Spinal cord (tissue), 10 donors: ENCODE measurements around the gene PAX7. TPM values are rescaled to one million over a fixed set of nuclear protein-coding genes. Genes with fewer than 3 reads are reported as not detected.
"Not testable (repeated sequence)": the region's sequence is repeated elsewhere in the genome, so short reads cannot be mapped to it uniquely, and the experiment has no call there.

ENCODE experiments used
- DNase-seq, 6 donors: peaks; one replicate each; pipeline versions ENCODE4 v3.0.0 to v3.0.0-alpha.2; 2013 to 2015; ENCODE audit warnings: low spot score in 6 of 6, low read depth in 4 of 6
- H3K27ac ChIP-seq: one replicate; pipeline ENCODE4 v1.5.1; 2013; ENCODE audit warnings: low read depth, low read length, control low read depth
- H3K27me3 ChIP-seq: one replicate; pipeline ENCODE4 v1.6.1; 2013; ENCODE audit warnings: low read length; ENCODE audit not compliant: control insufficient read depth, insufficient read depth
- H3K36me3 ChIP-seq: one replicate; pipeline ENCODE4 v1.6.1; 2013; ENCODE audit warnings: low read length; ENCODE audit not compliant: control insufficient read depth, insufficient read depth
- H3K4me1 ChIP-seq: one replicate; pipeline ENCODE4 v1.6.1; 2013; ENCODE audit warnings: low read length; ENCODE audit not compliant: control insufficient read depth, insufficient read depth
- H3K4me3 ChIP-seq: one replicate; pipeline ENCODE4 v1.5.1; 2013; ENCODE audit warnings: low read depth, low read length, control low read depth
- H3K9me3 ChIP-seq: one replicate; pipeline ENCODE4 v1.6.1; 2013; ENCODE audit warnings: low read length; ENCODE audit not compliant: control insufficient read depth, insufficient read depth
- WGBS: methylation state at CpG from one replicate; pipeline ENCODE4 v1.1.5; 2013; ENCODE audit warnings: missing lambda C conversion rate; ENCODE audit not compliant: insufficient coverage; 5-methylcytosine and 5-hydroxymethylcytosine counted together
- polyA plus RNA-seq, 2 donors: library from polyadenylated mRNA; unstranded; fragments of 120-200 nt; gene quantifications; one replicate each; pipeline ENCODE4 v1.2.1, GENCODE V29; 2013; ENCODE audit not compliant: insufficient read length in 2 of 2
- total RNA-seq, 2 donors: library from RNA; depleted of rRNA in 1 of 2; stranded (reverse); fragments of 120-200 nt in 1 of 2; fragments of >200 nt in 1 of 2; gene quantifications; one replicate each; pipeline versions ENCODE4 v1.2.3 to v1.2.4, GENCODE V29; 2013 to 2014
- donor health status: healthy.

Gene PAX7
- total and polyA plus RNA-seq, 4 donors, result 1.5 to 6.1 (median 3.4) TPM

DNA sequence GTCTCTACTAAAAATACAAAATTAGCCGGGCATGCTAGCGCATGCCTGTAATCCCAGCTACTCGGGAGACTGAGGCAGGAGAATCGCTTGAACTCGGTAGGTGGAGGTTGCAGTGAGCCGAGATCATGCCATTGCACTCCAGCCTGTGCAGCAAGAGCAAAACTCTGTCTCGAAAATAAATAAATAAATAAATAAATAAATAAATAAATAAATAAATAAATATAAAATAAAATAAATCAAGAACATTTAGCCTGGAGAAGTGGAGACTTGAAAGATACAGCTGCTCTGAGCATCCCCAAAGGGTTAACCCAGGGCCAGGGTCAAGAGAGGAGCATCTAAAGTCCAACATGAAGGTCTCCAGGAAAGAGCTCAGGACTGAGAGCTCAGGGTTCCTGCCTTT, 63.6 kb downstream of the PAX7 start:
- peaks cover 13% of the 10 kb centered on the region for H3K4me1 ChIP-seq
- not testable (repeated sequence) for H3K9me3 ChIP-seq, H3K27ac ChIP-seq, DNase-seq, H3K4me3 ChIP-seq
- H3K27me3 ChIP-seq, result peaks cover 11% of the 10 kb centered on the region
- 90% methylated on average over 4 of the region's 7 CpGs for WGBS
- peaks cover 11% of the 10 kb centered on the region for H3K36me3 ChIP-seq

DNA sequence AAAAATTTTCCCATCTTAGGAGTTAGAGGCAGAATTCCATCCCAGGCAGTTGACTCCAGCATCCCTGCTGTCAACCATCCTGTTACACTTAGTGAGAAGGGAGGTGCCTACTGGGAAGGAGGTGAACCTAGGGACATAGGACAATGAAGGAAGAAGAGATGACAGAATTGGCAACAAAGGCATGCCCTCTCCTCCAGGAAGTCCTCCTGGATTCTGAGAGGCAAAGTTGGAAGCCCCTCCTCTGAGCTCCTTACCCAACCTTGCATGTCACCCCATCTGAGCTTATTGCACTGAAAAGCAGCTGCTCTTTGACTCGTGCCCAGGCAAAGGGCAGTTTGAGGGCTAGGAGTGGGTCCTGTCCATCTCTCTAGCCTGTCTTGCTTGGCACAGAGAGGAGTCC, 66.9 kb downstream of the PAX7 start:
- peaks cover 13% of the 10 kb centered on the region for H3K4me1 ChIP-seq
- peaks cover 14% of the 10 kb centered on the region for H3K36me3 ChIP-seq
- H3K27ac ChIP-seq, result no peak overlapping the region
- no peak overlapping the region for H3K4me3 ChIP-seq
- peaks cover 11% of the 10 kb centered on the region for H3K27me3 ChIP-seq
- no peaks in the 10 kb centered on the region for H3K9me3 ChIP-seq
- no CpG with 5 or more reads among the region's 1 CpG for WGBS
- no peak for DNase-seq

DNA sequence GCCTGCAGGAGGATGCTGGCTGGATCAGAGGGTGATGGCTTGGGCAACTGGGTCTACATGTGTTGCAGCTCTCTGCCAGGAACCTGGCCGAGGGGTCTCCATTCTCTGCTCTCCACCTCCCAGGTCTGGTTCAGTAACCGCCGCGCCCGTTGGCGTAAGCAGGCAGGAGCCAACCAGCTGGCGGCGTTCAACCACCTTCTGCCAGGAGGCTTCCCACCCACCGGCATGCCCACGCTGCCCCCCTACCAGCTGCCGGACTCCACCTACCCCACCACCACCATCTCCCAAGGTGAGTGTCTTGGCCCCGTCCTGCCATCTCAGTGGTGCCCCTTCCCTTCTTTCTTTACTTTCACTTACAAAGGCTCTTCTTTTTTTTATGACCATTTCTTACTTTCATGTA, 69.9 kb downstream of the PAX7 start:
- H3K27me3 ChIP-seq, result peaks cover 6% of the 10 kb centered on the region
- DNase-seq, result no peak
- no peak overlapping the region for H3K4me3 ChIP-seq
- no peaks in the 10 kb centered on the region for H3K9me3 ChIP-seq
- H3K4me1 ChIP-seq, result peaks cover 5% of the 10 kb centered on the region
- H3K36me3 ChIP-seq, result peaks cover 15% of the 10 kb centered on the region
- H3K27ac ChIP-seq, result no peak overlapping the region
- 91% methylated on average over 12 of the region's 12 CpGs for WGBS

DNA sequence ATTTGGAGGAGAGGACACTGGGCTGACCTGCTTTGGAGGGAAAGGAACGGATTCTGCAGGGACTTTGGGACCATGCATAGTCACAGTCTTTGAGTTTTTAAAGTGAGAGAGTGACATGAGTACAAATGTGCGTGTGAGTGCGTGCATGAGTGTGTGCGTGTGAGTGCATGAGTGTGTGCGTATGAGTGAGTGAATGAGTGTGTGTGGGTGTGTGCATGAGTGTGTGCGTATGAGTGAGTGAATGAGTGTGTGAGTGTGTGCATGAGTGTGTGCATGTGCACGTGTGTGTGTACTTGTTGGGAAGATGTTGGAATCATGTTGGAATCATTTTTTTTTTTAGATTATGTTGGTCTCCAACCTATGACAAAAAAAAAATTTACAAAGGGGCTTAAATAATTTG, 70.5 kb downstream of the PAX7 start:
- H3K27me3 ChIP-seq, result peaks cover 6% of the 10 kb centered on the region
- WGBS, result 91% methylated on average over 5 of the region's 7 CpGs

DNA sequence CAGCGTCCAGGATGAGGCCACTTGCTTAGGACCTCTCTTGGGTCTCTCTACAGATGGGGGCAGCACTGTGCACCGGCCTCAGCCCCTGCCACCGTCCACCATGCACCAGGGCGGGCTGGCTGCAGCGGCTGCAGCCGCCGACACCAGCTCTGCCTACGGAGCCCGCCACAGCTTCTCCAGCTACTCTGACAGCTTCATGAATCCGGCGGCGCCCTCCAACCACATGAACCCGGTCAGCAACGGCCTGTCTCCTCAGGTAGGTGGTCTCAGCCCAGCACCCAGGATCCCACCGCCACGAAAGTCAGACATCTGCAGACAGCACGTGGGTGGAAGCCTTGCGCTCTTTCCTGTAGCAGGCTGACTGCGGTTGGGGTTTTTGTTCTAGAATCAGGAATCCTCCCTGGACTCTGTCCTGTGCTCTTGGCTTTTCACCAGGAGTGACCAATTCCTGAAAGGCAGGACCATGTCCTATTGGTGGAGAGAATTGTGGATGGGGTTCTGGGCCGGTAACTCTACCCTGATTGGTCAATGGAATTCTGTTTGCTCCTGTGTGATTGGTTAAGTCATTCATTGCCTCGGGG, 72.5 kb downstream of the PAX7 start:
- 63% methylated on average over 21 of the region's 21 CpGs for WGBS
- H3K4me1 ChIP-seq, result peaks cover 5% of the 10 kb centered on the region
- H3K4me3 ChIP-seq, result no peak overlapping the region
- H3K9me3 ChIP-seq, result no peaks in the 10 kb centered on the region
- peaks cover 2% of the 10 kb centered on the region for H3K27me3 ChIP-seq
- H3K27ac ChIP-seq, result no peak overlapping the region
- peaks cover 15% of the 10 kb centered on the region for H3K36me3 ChIP-seq
- DNase-seq, result peak in 2 of 6 donors; percentile 27 to 73

More for the DNA sequence above, 70.5 kb downstream of the PAX7 start:
- no peak overlapping the region for H3K4me3 ChIP-seq
- DNase-seq, result no peak
- H3K36me3 ChIP-seq, result peaks cover 15% of the 10 kb centered on the region
- H3K9me3 ChIP-seq, result no peaks in the 10 kb centered on the region
- peaks cover 5% of the 10 kb centered on the region for H3K4me1 ChIP-seq
- no peak overlapping the region for H3K27ac ChIP-seq

DNA sequence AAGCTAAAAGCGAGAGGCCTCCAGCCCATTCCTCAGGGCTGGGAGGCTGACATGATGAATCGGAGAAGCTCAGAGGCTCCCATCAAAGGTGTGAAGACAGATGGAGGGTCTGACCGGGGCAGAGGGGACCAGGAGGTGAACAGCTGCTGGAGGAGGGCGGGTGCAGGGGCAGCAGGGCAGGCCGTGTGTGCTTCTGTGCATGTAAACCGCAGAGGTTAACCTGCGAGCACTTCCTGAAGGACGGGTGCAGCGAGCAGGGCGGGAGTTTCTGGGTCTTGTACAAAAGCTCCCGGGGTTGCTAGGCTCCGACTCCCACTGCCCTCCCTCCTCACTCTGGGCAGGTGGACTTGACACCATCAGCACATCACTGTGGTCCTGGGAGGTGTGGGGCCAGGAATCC, 75.2 kb downstream of the PAX7 start:
- Histone ChIP-seq H3K4me3 (no peak overlapping the region), H3K4me1 (no peaks in the 10 kb centered on the region), H3K27ac (no peak overlapping the region), H3K9me3 (no peaks in the 10 kb centered on the region), H3K36me3 (peaks cover 13% of the 10 kb centered on the region), H3K27me3 (peaks cover 2% of the 10 kb centered on the region)
- DNase-seq, result no peak
- 67% methylated on average over 10 of the region's 12 CpGs for WGBS

DNA sequence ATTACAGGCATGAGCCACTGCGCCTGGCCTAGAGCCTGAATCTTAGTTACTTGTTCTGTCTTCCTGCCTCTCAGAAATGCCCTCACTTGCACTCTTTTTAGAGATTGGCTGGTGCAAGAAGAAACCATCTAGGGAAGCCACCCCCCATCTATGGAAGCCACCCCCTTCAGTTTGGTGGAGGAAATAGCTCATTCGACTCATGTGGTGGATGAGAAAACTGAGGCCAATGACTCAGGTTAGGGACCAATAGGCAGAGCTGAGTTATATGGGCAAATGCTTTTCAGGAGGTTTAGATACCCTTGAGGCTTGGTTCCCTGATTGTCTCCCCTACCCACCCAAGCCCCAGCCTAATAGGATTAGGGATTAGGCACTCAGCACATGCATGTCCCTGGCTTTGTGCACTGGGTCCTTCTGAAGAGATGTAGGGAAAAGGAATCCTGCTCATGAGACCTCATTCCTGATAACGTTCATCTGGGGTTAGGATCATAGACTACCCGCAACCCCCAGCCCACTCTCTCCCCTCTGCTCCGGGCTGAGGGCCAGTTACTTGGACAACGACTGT, 77.1 kb downstream of the PAX7 start:
- no peaks in the 10 kb centered on the region for H3K9me3 ChIP-seq
- no peak overlapping the region for H3K4me3 ChIP-seq
- H3K27ac ChIP-seq, result no peak overlapping the region
- no peak for DNase-seq
- H3K36me3 ChIP-seq, result peaks cover 14% of the 10 kb centered on the region
- peaks cover 2% of the 10 kb centered on the region for H3K27me3 ChIP-seq
- WGBS, result 45% methylated on average over 2 of the region's 6 CpGs
- H3K4me1 ChIP-seq, result no peaks in the 10 kb centered on the region

DNA sequence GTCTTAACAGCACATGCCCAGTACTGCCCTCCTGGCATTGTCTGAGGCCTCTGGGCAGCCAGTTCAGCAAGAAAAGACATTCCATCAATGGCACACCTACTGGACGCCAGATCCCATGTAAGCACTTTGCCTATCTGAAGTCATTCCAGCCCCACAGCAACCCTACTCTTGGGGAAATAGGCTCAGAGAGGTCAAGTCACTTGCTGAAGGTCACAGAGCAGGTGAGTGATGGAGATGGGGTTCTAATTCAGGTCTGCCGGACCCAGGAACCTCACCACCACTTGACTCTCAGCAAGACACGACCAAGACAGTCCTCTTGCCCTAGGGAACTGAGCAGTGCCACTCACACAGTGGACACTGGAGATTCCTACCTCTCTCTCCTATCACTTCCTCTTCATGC, 79.4 kb downstream of the PAX7 start:
- no peak overlapping the region for H3K4me3 ChIP-seq
- DNase-seq, result no peak
- H3K27ac ChIP-seq, result no peak overlapping the region
- WGBS, result 86% methylated on average over 1 of the region's 3 CpGs
- no peaks in the 10 kb centered on the region for H3K9me3 ChIP-seq
- H3K4me1 ChIP-seq, result no peaks in the 10 kb centered on the region
- peaks cover 4% of the 10 kb centered on the region for H3K27me3 ChIP-seq
- peaks cover 10% of the 10 kb centered on the region for H3K36me3 ChIP-seq

DNA sequence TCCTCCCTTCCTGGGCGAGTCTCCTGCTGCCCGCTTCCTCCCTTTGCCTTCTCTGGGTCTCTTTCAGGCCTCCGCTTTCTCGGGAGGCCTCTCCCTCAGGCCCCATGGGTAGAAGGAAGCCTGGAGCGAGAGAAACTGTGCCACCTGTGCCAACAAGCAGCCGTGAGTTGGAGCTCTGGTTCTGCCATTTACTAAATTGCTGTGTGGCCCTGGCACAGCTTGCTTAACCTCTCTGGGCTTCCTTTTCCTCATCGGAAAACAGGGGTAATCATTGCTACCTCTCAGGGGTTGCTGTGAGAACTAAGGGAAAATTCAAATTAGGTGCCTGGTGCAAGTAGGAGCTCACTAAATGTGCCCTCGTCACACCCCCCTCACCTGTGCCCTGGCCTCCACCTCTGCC, 80.4 kb downstream of the PAX7 start:
- H3K9me3 ChIP-seq, result no peaks in the 10 kb centered on the region
- DNase-seq, result no peak
- peaks cover 10% of the 10 kb centered on the region for H3K36me3 ChIP-seq
- no peak overlapping the region for H3K4me3 ChIP-seq
- H3K4me1 ChIP-seq, result no peaks in the 10 kb centered on the region
- 82% methylated on average over 6 of the region's 8 CpGs for WGBS
- H3K27ac ChIP-seq, result no peak overlapping the region
- H3K27me3 ChIP-seq, result peaks cover 7% of the 10 kb centered on the region

DNA sequence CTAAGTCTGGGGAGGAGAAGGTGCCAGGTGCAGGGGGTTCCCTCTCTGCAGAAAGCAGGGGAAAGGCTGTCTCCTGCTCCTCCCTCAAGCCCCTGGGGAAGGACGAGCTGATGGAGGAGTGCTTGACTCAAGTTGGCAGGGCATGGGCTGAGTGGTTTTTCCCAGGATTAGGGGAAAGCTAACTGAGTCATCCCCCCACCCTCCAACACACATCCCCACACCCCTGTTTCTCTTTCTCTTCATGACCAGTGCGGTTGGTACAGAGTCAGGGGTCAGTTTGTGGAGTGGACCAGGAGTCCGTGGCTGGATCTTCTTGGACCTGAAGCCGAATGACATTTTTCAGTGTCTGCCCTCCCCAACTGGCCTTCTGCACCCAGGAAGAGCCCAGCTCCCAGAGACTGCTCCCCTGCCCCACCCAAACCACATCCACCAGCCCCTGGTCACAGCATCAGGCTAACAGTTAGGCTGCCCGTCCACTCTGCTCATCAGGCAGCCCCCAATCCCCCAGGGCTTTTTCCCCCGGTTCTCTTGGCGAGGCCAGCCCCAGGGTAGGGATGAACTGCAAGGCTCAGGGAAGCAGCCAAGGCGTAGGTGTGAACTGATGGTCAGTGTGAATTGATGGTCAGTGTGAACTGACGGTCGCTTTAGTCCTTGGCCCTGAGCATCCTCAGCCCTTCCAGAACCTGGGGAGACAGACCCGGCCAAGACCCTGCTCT, 81.0 kb downstream of the PAX7 start:
- Histone ChIP-seq H3K4me1 (peaks cover 4% of the 10 kb centered on the region), H3K4me3 (no peak overlapping the region), H3K27me3 (peaks cover 13% of the 10 kb centered on the region), H3K36me3 (peaks cover 10% of the 10 kb centered on the region), H3K27ac (no peak overlapping the region), H3K9me3 (no peaks in the 10 kb centered on the region)
- WGBS, result 87% methylated on average over 6 of the region's 11 CpGs
- no peak for DNase-seq
